Spinal cord (tissue), 10 donors: ENCODE results near the gene SLX4IP. TPM values are rescaled to one million over a fixed set of nuclear protein-coding genes. Genes with fewer than 3 reads are reported as not detected.

ENCODE experiments used
- DNase-seq, 6 donors: peaks; one replicate each; pipeline versions ENCODE4 v3.0.0 to v3.0.0-alpha.2; 2013 to 2015; ENCODE audit warnings: low spot score in 6 of 6, low read depth in 4 of 6
- H3K27ac ChIP-seq: one replicate; pipeline ENCODE4 v1.5.1; 2013; ENCODE audit warnings: low read depth, low read length, control low read depth
- H3K27me3 ChIP-seq: one replicate; pipeline ENCODE4 v1.6.1; 2013; ENCODE audit warnings: low read length; ENCODE audit not compliant: control insufficient read depth, insufficient read depth
- H3K36me3 ChIP-seq: one replicate; pipeline ENCODE4 v1.6.1; 2013; ENCODE audit warnings: low read length; ENCODE audit not compliant: control insufficient read depth, insufficient read depth
- H3K4me1 ChIP-seq: one replicate; pipeline ENCODE4 v1.6.1; 2013; ENCODE audit warnings: low read length; ENCODE audit not compliant: control insufficient read depth, insufficient read depth
- H3K4me3 ChIP-seq: one replicate; pipeline ENCODE4 v1.5.1; 2013; ENCODE audit warnings: low read depth, low read length, control low read depth
- H3K9me3 ChIP-seq: one replicate; pipeline ENCODE4 v1.6.1; 2013; ENCODE audit warnings: low read length; ENCODE audit not compliant: control insufficient read depth, insufficient read depth
- WGBS: methylation state at CpG from one replicate; pipeline ENCODE4 v1.1.5; 2013; ENCODE audit warnings: missing lambda C conversion rate; ENCODE audit not compliant: insufficient coverage; 5-methylcytosine and 5-hydroxymethylcytosine counted together
- polyA plus RNA-seq, 2 donors: library from polyadenylated mRNA; unstranded; fragments of 120-200 nt; gene quantifications; one replicate each; pipeline ENCODE4 v1.2.1, GENCODE V29; 2013; ENCODE audit not compliant: insufficient read length in 2 of 2
- total RNA-seq, 2 donors: library from RNA; depleted of rRNA in 1 of 2; stranded (reverse); fragments of 120-200 nt in 1 of 2; fragments of >200 nt in 1 of 2; gene quantifications; one replicate each; pipeline versions ENCODE4 v1.2.3 to v1.2.4, GENCODE V29; 2013 to 2014
- donor health status: healthy.

The SLX4IP gene
- total and polyA plus RNA-seq, 4 donors = 7.9 to 10.5 (median 9.7) TPM

- Histone ChIP-seq H3K4me3 (no peak overlapping the region), H3K36me3 (no peaks in the 10 kb centered on the region), H3K27me3 (no peaks in the 10 kb centered on the region), H3K27ac (no peak overlapping the region), H3K4me1 (peaks cover 7% of the 10 kb centered on the region), H3K9me3 (no peaks in the 10 kb centered on the region)
- WGBS = 95% methylated on average over 2 of the region's 2 CpGs
- DNase-seq = no peak
These were observed 121.5 kb downstream of the SLX4IP start for GRCh38 chr20:10556519-10557083.

- Histone ChIP-seq H3K4me1 (no peaks in the 10 kb centered on the region), H3K36me3 (no peaks in the 10 kb centered on the region), H3K9me3 (no peaks in the 10 kb centered on the region), H3K27me3 (no peaks in the 10 kb centered on the region), H3K27ac (no peak overlapping the region), H3K4me3 (no peak overlapping the region)
- WGBS = 95% methylated on average over 5 of the region's 6 CpGs
- DNase-seq = no peak
These were observed 122.6 kb downstream of the SLX4IP start for GRCh38 chr20:10557685-10558084.

- 100% methylated on average over 1 of the region's 9 CpGs for WGBS
- no peaks in the 10 kb centered on the region for H3K36me3 ChIP-seq
- no peak for DNase-seq
- H3K27me3 ChIP-seq = no peaks in the 10 kb centered on the region
- peaks cover 3% of the 10 kb centered on the region for H3K9me3 ChIP-seq
- H3K4me3 ChIP-seq = no peak overlapping the region
- no peaks in the 10 kb centered on the region for H3K4me1 ChIP-seq
- no peak overlapping the region for H3K27ac ChIP-seq
These were observed 123.6 kb downstream of the SLX4IP start for GRCh38 chr20:10558635-10559187.

- Histone ChIP-seq H3K27ac (no peak overlapping the region), H3K4me3 (no peak overlapping the region), H3K36me3 (no peaks in the 10 kb centered on the region), H3K9me3 (peaks cover 3% of the 10 kb centered on the region), H3K27me3 (no peaks in the 10 kb centered on the region), H3K4me1 (no peaks in the 10 kb centered on the region)
- DNase-seq = no peak
These were observed 124.2 kb downstream of the SLX4IP start for GRCh38 chr20:10559266-10559665.

- no peaks in the 10 kb centered on the region for H3K4me1 ChIP-seq
- H3K27me3 ChIP-seq = no peaks in the 10 kb centered on the region
- H3K36me3 ChIP-seq = no peaks in the 10 kb centered on the region
- no peak overlapping the region for H3K4me3 ChIP-seq
- no CpG with 5 or more reads among the region's 2 CpGs for WGBS
- no peak for DNase-seq
- H3K9me3 ChIP-seq = peaks cover 3% of the 10 kb centered on the region
- no peak overlapping the region for H3K27ac ChIP-seq
These were observed 125.6 kb downstream of the SLX4IP start for GRCh38 chr20:10560686-10561085.

- H3K4me1 ChIP-seq = no peaks in the 10 kb centered on the region
- no peak overlapping the region for H3K27ac ChIP-seq
- H3K9me3 ChIP-seq = peaks cover 3% of the 10 kb centered on the region
- no peak for DNase-seq
- no peaks in the 10 kb centered on the region for H3K27me3 ChIP-seq
- no peaks in the 10 kb centered on the region for H3K36me3 ChIP-seq
- no peak overlapping the region for H3K4me3 ChIP-seq
These were observed 126.2 kb downstream of the SLX4IP start for GRCh38 chr20:10561302-10561701.

GRCh38 chr20:10562899-10563298, 127.8 kb downstream of the SLX4IP start:
- H3K27me3 ChIP-seq = no peaks in the 10 kb centered on the region
- H3K9me3 ChIP-seq = peaks cover 3% of the 10 kb centered on the region
- WGBS = no CpG with 5 or more reads among the region's 4 CpGs
- DNase-seq = no peak
- H3K4me3 ChIP-seq = no peak overlapping the region
- no peaks in the 10 kb centered on the region for H3K36me3 ChIP-seq
- H3K27ac ChIP-seq = no peak overlapping the region
- no peaks in the 10 kb centered on the region for H3K4me1 ChIP-seq

GRCh38 chr20:10563935-10564492, 128.9 kb downstream of the SLX4IP start:
- WGBS = 94% methylated on average over 2 of the region's 3 CpGs
- Histone ChIP-seq H3K4me1 (no peaks in the 10 kb centered on the region), H3K4me3 (no peak overlapping the region), H3K9me3 (peaks cover 3% of the 10 kb centered on the region), H3K27me3 (no peaks in the 10 kb centered on the region), H3K27ac (no peak overlapping the region), H3K36me3 (no peaks in the 10 kb centered on the region)
- no peak for DNase-seq

- Histone ChIP-seq H3K36me3 (no peaks in the 10 kb centered on the region), H3K27me3 (no peaks in the 10 kb centered on the region), H3K27ac (no peak overlapping the region), H3K9me3 (peaks cover 3% of the 10 kb centered on the region), H3K4me1 (no peaks in the 10 kb centered on the region), H3K4me3 (no peak overlapping the region)
- WGBS = 69% methylated on average over 5 of the region's 6 CpGs
- no peak for DNase-seq
These were observed 130.3 kb downstream of the SLX4IP start for GRCh38 chr20:10565191-10565921.
